HG03565 (cell line): ENCODE measurements around the gene SYTL3.
A peak's percentile ranks its signal among the peaks of the same experiment; 100 is the strongest.

ENCODE experiments used
- ATAC-seq: cut with Tn5 transposase; IDR thresholded peaks from one replicate; pipeline ENCODE4 v1.9.1; 2021; ENCODE audit warnings: mild to moderate bottlenecking, moderate library complexity; ENCODE audit not compliant: unreplicated experiment

SYTL3 gene

GRCh38 chr6:158717341-158718330 is 67.8 kb downstream of the SYTL3 start:
- peak; percentile 54 for ATAC-seq

- ATAC-seq = no peak
Measured at GRCh38 chr6:158718461-158719046, 68.7 kb downstream of the SYTL3 start.

DNA sequence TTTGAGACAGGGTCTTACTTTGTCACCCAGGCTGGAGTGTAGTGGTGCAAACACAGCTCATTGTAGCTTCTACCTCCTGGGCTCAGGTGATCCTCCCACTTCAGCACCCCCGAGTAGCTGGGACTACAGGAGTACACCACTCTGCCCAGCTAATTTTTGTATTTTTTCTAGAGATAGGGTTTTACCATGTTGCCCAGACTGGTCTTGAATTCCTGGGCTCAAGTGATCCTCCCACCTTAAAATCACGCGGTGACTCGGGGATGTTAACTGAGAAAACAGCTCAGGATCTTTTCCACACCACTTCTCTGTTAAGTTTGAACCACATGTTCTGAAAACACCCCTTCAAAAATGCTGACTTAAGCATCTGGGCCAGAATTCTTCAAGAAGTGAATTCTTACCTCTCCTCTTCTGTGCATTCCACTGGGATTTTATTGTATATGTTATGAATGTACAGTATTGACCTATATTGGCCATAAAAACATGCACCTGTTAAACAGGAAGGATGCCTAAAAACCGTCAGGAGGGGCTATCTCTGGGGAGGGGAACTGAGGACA is 72.4 kb downstream of the SYTL3 start:
- no peak for ATAC-seq

- no peak for ATAC-seq
Measured at GRCh38 chr6:158725704-158726103, 75.8 kb downstream of the SYTL3 start.

DNA sequence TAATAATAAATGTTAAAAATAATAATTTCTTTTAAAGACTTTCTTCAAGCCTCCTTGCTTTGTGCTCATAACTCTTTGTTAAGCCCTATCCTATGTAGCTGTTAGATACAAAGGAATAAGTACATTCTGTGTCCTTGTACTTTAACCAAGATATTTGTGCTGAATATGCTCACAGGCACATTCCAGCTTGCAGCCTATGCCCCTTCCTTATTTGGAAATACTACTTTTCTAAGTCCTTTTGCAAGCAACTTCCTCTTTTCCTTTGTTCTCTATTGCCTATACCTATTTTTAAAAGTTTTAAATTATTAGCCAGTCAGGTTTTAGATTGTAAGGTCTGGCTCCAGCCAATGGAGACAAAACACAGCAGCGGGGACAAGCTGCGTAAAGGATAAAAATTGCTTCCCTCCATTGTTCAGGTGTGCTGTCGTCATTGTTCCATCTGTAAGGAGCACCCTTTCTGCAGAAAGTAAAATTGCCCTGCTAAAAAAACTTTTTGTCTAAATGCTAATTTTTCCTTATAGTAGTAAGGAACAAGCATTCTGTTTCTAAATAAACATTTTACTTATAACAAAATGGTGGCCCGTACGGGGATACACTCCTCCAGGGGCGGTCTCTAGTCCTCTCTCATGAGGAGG is 80.2 kb downstream of the SYTL3 start:
- no peak for ATAC-seq

- no peak for ATAC-seq
Measured at GRCh38 chr6:158730541-158730907, 80.7 kb downstream of the SYTL3 start.

- ATAC-seq = no peak
Measured at GRCh38 chr6:158735009-158735408, 85.2 kb downstream of the SYTL3 start.

GRCh38 chr6:158737082-158737709 is 87.3 kb downstream of the SYTL3 start:
- no peak for ATAC-seq

DNA sequence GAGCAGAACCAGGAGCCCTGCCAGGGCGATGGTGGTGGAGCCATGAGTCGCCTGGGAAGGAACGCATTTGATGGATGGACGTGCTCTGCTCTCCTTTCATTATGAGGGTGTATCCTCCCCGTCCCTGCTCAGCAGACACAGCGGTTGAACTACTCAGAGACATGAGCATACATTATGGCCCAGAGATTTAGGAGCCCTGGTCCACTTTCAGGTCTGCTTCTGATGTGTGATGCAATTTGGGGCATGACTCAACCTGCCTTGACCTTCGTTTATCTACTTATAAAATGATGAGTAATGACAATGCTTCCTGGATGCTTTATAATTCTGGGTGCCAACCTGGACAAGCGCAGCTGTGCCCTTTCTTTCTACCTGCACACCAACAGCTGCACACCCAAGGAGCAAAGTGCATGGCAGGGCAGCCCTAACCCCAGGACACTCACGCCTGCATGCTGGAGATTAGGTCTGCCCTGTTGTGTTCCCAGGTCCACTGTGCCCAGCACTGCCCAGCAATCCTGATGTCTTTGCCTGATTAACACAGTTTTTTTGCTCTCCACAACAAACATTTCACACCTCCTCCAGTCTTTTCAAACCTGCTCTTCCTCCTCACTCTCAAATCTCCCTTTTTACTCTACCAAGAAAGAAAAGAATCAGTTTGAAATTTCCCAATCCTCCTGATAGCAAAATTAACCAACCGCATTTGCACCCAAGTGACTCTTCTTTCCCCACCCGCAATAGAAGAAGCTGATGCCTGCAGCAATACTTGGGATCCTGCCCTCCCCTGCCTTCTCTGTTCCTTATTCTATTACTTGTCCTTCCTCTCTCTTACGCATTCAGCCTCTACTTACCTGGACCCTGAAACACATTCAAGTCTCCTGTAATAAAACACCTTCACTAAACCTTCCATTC is 88.1 kb downstream of the SYTL3 start:
- ATAC-seq = no peak

DNA sequence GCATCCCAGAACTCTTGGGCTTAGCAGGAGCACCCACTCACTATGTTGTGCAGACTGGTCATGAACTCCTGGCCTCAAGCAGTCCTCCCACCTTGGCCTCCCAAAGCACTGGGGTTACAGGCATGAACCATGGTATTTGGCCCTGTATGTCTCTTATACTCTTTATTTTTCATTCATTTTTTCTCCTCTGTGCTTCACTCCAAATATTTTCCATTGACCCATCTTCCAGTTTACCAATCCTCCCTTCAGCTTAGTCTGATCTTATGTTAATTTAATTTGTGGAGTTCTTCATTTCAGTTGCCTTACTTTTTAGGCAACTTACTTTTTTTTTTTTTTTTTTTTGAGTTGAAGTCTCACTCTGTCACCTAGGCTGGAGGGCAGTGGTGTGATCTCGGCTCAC is 89.8 kb downstream of the SYTL3 start:
- ATAC-seq = no peak

GRCh38 chr6:158743033-158743651 is 93.3 kb downstream of the SYTL3 start:
- no peak for ATAC-seq

DNA sequence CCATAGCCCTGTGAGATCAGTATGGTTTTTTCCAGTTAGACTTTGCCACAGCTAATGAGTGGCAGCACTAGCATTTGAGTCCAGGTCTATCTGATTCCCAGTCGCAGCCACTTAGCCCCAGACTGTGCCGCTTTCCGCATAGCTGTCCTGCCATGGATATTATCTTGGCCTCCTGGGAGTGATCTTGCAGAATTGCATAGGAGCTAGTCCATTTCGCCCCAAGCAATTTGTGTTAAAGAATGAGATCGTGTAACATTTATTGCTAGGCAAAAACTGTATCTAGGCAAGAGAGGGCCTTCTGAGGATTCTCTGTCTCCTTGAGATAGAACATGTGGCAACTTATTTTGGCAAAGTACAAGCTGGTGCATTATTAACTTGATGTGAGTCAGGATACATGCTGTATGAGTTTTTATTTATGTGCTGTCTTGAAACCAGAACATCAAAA is 95.2 kb downstream of the SYTL3 start:
- no peak for ATAC-seq

DNA sequence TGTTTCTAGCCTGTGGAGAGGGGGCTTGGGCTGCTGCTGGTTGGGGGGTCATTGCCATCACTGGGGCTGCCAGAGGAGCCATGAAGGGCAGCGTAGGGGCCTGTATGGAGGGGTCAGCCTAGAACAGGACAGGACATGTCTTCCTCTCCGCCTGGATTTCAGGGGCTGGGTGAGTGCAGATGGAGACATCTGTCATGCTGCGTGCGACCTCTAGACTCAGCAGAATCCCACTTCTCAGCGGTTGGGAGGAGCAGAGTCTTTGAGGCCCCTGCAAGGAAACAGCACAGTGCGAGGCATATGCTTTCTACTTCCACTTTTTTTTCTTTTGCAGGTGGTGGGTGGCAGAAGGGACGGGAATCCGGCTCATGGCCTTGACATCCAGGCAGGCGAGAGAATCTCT is 101.4 kb downstream of the SYTL3 start:
- no peak for ATAC-seq

DNA sequence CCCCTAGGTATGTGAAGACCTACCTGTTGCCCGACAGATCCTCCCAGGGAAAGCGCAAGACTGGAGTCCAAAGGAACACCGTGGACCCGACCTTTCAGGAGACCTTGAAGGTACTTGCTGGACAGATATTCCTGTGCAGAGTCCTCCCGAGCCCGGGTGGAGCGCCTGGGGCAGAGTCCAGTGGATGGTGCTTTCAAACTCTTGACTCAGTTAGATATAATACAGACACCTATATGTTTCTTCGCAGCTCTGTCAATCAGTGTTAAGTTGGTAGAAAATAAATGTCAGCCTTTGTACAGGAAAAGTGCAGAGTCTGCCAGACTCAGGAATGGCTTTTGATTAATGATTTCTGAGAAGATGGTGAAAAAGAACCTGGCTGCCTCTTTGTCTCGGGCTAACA is 102.1 kb downstream of the SYTL3 start:
- no peak for ATAC-seq

DNA sequence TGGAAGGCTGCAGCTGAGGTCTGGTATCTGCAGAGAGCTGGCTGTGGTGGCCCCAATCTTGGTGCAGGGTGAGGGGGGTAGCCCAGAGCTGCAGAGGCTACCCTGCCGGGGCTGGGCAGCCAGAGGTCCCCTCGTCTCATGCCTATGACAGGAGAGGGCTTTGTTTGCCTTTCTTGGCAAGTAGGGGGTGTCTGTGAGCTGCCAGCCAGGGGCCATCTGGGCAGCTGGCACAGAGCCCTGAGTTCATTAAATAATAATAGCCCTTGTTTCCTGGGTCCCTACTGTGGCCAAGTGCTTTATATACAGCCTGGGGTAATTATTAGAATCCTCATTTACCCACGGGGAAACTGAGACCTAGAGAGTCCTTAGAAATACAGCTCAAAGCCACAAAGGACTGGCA is 102.8 kb downstream of the SYTL3 start:
- no peak for ATAC-seq

GRCh38 chr6:158753811-158754210 is 104.0 kb downstream of the SYTL3 start:
- ATAC-seq = no peak

- ATAC-seq = no peak
Measured at GRCh38 chr6:158754738-158755137, 104.9 kb downstream of the SYTL3 start.

- ATAC-seq = no peak
Measured at GRCh38 chr6:158755636-158756035, 105.8 kb downstream of the SYTL3 start.

DNA sequence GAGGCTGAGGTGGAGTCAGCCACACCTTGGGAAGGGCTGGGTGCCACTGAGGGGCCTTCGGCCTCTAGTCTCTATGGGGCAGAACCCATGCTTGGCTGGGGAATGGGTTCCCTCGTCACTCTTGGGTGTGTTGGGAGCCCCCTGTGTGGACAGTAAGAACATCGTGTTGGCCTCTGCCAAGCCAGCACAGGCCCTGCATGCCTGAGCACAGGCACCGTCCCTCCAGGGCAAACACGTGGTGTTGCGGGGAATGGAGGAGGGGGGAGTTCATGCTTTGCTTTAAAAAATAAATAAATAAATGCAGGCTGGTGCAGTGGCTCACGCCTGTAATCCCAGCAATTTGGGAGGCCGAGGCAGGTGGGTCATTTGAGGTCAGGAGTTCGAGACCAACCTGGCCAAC is 106.3 kb downstream of the SYTL3 start:
- ATAC-seq = no peak
